Muscle of back (tissue), 11 donors: ENCODE data around the gene CMTM5. TPM values are rescaled to one million over a fixed set of nuclear protein-coding genes. Genes with fewer than 3 reads are reported as not detected.
"Not testable (repeated sequence)": the region's sequence is repeated elsewhere in the genome, so short reads cannot be mapped to it uniquely, and the experiment has no call there.

ENCODE experiments used
- DNase-seq, 3 donors: peaks; one replicate each; pipeline versions ENCODE4 v3.0.0 to v3.0.0-alpha.2; 2013
- polyA plus RNA-seq, 10 donors: library from polyadenylated mRNA; unstranded; fragments of 120-200 nt; gene quantifications; one replicate each; pipeline ENCODE4 v1.2.1, GENCODE V29; 2013; ENCODE audit not compliant: insufficient read length in 10 of 10

CMTM5 gene
- polyA plus RNA-seq, 10 donors = 0.76 to 3.2 (median 2.1) TPM

DNA sequence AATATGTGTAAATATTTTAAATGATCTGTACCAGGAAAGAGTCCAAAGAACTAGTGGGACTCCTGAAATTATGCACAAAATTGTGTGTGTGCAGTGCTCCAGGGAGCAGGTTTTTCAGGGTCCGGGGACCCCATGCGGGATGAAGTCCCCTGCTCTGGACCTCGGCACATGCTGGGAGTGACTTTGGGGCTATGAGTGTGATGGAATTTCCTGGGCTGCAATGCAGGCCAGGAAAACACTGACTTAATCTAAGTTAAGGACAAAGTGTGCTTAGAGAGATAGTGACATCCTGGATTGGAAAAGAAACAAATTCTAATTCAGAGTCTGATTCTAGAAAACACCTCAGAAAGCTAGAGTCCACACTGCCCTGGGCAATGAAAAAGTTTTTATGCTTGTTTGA, 37.4 kb downstream of the CMTM5 start:
- DNase-seq = no peak

DNA sequence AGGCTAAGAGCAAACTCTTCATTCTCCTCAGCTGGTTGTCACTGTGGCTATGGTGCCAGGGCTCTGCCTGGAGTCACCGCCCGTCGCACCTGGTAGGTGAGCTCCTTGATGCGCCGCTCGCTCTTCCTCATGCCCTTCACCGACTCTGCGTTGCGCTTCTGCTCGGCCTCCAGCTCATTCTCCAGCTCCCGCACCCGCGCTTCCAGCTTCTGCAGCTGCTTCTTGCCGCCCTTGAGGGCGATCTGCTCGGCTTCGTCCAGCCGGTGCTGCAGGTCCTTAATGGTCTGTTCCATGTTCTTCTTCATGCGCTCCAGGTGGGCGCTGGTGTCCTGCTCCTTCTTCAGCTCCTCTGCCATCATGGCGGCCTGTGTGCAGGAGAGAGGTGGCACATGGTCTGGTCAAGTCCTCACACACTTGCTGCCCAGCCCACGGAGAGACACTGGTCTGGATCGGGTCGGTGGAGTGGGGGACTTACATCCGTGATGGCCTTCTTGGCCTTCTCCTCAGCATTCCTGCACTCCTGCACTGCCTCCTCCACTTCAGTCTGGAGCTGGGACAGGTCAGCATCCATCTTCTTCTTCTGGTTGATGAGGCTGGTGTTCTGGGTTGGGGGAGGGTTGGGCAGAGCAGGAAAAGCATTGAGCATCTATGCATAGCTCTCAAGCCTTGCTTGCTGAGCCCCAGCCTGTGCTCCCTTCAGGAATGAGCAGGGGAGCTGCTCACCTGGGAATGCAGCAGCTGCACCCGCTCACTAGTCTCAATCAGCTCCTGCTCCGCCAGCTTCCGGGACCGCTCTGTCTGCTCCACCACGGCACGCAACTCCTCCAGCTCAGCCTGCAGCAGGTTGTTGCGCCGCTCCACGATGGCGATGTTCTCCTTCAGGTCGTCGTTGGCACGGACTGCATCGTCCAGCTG, 38.3 kb downstream of the CMTM5 start:
- DNase-seq = no peak

DNA sequence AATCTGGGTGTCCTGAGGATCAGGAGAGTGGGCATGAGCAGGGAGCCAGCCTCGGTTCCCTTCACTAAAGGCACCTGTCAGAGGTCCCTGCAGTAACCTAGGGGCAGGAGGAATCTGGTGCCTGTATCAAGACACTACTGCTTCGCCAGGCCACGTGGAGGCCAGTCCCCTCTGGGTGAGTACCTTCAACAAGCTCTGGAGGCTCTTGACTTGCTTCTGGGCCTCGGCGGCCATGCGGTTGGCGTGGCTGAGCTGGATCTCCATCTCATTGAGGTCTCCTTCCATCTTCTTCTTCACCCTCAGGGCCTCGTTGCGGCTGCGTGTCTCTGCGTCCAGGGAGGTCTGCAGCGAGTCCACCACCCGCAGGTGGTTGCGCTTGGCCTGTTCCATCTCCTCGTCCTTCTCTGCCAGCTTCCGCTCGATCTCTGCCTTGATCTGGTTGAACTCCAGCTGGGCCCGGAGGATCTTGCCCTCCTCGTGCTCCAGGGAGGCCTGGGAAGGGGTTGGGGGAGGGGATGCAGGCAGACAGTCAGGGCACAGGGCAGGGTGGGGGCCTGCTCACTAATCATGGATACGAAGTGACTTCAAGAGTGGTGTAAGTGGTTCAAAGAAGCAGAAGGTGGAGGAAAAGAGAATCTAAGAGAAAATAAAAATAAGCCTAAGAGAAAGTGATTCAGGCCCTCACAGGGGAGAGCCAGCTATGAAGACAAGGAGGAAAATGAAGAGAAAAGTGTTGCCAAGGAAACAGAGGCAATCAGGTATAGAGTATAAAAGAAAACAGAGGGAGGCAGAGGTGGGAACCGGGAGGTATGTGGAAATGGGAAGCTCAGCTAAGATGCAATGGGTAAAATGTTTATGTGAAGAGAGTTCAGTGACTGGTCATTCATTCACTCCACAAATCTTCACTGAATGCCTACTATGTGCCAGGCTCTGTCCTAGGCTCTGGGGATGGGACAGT, 39.3 kb downstream of the CMTM5 start:
- no peak for DNase-seq

DNA sequence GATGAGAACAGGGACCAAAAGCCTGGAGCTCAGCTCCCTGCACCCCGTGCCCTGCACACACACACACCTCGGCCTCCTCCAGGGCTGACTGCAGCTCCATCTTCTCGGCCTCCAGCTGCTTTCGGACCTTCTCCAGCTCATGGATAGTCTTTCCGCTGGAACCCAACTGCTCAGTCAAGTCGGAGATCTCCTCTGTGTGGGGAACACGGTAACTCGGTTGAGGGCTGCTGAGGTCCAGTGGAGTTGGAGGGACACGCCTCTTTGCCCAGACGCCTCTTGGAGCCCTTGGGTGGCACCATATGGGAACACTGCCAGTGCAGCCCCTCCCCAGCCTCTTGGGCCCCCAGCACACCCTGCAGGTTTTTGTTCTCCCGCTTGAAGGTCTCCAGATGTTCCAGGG, 40.0 kb downstream of the CMTM5 start:
- DNase-seq = no peak

DNA sequence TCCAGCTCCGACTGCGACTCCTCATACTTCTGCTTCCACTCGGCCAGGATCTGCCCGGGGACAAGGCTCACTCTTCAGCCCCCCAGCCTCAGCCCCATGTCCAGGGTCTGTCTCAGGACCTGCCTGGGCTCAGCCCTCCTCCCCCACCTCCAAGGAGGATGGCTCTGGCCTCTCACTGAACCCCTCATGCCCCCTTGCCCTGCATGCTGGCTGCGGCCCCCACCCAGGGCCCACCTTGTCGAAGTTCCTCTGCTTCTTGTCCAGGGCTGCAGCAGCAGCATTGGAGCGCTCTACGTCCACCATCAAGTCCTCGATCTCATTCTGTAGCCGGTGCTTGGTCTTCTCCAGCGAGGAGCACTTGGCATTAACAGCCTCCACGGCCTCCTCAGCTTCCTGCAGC, 40.4 kb downstream of the CMTM5 start:
- not testable (repeated sequence) for DNase-seq

DNA sequence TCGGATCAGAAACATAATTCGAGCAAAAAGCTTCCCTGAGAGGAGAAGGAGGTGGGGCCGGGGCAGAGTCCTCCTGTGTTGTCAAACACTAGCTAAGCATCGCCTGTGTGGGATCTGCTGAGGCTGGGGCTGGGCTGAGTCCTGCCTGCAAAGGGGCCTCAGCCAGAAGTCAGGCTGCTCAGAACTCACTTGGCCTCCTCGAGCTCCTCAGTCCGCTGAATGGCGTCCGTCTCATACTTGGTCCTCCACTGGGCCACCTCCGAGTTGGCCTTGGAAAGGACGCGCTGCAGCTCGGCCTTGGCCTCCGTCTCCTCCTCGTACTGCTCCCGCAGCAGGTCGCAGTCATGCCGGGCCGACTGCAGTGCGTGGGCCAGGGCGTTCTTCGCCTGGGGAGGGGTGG, 41.2 kb downstream of the CMTM5 start:
- no peak for DNase-seq

DNA sequence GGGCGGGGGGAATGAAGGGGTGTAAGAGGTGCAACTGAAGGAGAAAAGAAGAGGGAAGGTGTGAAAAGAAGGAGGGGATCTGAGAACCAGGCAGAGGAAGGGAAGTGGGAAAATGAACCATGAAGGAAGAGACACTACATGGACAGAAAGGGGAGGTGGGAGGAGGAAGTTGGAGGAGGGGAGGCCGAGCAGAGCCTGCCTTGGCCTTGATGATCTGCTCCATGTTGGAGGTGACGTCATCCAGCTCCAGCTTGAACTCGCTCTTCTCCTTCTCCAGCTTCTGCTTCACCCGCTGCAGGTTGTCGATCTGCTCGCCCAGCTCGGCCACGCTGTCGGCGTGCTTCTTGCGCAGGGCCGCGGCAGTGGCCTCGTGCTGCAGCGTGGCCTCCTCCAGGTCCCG, 42.8 kb downstream of the CMTM5 start:
- DNase-seq = not testable (repeated sequence)

DNA sequence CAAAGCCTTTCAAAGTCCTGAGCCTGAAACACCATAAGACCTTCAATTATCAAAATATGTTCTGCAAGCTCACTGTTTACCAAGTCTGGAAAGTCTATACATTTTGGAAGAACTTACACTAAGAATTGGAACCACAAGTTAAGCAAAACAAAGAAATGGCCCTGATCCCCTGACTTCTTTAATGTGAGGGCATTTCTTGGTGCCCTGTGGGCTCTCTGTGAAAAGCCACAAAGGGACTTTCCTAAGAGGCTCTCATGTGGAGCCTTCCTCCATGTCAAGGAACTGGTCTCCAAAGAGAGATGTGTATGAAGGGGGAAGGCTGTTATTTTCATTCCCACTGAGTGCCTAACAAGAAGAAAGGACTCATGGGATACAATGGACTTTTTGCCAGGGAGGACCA, 44.7 kb downstream of the CMTM5 start:
- no peak for DNase-seq

DNA sequence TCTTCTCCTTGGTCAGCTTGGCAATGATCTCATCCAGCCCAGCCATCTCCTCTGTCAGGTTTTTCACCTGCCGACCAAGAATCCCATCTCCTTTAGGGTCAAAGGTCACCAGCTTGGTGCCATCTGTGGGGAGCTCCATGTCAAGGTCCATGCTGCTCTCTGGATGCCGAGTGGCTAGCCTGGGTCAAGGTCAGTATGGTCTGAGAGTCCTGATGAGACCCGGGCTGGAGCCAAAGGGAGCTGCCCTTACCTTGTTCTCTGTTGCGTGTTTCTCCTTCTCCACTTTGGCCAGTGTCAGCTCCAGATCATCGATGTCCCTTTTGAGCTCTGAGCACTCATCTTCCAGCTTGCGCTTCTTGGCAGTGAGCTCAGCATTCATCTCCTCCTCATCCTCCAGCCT, 46.8 kb downstream of the CMTM5 start:
- no peak for DNase-seq

DNA sequence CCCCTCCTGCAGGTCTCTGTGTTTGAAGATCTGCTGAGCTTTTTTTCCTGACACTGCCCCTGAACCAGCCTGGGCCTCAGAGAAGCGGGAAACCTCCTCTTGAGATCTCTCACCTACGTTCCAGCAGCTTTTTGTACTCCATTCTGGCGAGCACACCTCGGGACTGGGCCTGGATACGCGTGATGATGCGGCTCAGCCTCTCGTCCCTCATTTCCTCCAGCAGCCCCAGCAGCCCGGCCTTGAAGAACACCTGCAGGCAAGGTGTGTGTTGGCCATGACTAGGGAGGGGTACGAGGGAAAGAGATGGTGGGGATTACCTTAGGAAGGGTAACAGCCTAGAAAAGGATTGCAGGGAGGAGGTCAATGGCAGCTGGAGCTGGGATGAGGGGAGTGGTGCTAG, 48.3 kb downstream of the CMTM5 start:
- no peak for DNase-seq

DNA sequence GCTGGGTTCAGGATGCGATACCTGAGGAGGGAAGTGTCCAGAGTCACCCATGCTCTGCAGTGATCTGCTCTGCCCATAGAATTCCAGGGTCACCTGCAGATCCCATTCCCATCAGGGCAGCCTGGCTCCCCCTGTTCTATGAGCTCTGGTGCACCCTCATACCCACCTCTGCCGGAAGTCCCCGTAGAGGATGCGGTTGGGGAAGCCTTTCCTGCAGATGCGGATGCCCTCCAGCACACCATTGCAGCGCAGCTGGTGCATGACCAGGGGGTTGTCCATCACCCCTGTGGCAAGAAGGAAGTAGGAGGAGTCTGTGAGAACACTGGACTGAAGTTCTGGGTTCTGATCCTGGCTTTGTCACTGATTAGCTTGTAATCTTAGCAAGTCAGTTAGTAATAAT, 49.0 kb downstream of the CMTM5 start:
- DNase-seq = not testable (repeated sequence)

DNA sequence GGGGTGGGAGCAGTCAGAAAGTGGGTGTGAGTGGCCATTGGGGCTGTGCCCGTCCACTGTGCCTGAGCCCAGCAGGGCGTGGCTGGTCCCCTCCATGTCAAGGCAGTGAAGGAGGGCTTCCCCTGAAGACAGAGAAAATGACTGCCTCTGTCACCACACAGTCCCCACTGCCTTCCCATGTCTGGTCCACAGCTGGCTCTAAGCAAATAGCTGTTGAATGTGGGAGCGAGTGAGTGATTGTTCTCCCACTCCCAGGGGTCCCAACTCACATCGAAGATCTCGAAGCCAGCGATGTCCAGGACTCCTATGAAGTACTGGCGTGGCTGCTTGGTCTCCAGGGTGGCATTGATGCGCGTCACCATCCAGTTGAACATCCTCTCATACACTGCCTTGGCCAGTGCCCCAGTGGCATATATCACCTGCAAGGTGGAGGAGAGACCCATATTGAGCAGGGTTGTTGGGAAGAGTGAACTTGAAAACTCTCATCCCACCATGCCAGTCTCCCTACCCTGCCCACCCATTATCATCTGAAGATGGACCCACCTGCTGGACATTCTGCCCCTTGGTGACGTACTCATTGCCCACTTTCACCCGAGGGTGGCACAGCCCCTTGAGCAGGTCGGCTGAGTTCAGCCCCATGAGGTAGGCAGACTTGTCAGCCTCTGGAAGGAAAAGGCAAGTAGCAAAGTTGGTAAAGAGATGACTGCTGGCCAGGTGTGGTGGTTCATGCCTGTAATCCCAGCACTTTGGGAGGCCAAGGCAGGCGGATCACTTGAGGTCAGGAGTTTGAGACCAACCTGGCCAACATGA, 52.0 kb downstream of the CMTM5 start:
- no peak for DNase-seq

Other genes starting within 250 kb of the CMTM5 start
- 10 to 100 TPM in 2 of 10 donors, 1 to 10 TPM in 8; 3.5 to 15.3 (median 4.0) TPM for gene SLC7A8, start 193.4 kb upstream of the CMTM5 start, polyA plus RNA-seq
- gene RNF212B, start 139.1 kb upstream of the CMTM5 start, polyA plus RNA-seq = under 1 TPM in 3 of 10 donors, not detected in 7; 0.28 to 0.80 (median 0.35) TPM
- gene HOMEZ, start 90.9 kb upstream of the CMTM5 start, polyA plus RNA-seq = 10 to 100 TPM in 5 of 10 donors, 1 to 10 TPM in 5; 8.1 to 11.5 (median 9.8) TPM
- 10 to 100 TPM in 8 of 10 donors, 1 to 10 TPM in 2; 9.4 to 24.3 (median 13.4) TPM for gene PPP1R3E, start 74.2 kb upstream of the CMTM5 start, polyA plus RNA-seq
- gene BCL2L2, start 70.2 kb upstream of the CMTM5 start, polyA plus RNA-seq = 10 to 100 TPM; 28.1 to 36.6 (median 30.8) TPM
- gene PABPN1, start 55.6 kb upstream of the CMTM5 start, polyA plus RNA-seq = 100 to 1,000 TPM in 7 of 10 donors, 10 to 100 TPM in 3; 88.9 to 153 (median 105) TPM
- 10 to 100 TPM; 15.7 to 27.6 (median 20.1) TPM for gene SLC22A17, start 24.2 kb upstream of the CMTM5 start, polyA plus RNA-seq
- gene EFS, start 11.9 kb upstream of the CMTM5 start, polyA plus RNA-seq = 10 to 100 TPM; 36.1 to 52.0 (median 41.6) TPM
- gene IL25, start 4.2 kb upstream of the CMTM5 start, polyA plus RNA-seq = not detected
- gene MYH6, start 31.2 kb downstream of the CMTM5 start, polyA plus RNA-seq = 10 to 100 TPM in 1 of 10 donors, 1 to 10 TPM in 9; 2.1 to 10.6 (median 5.5) TPM
- gene MYH7, start 58.6 kb downstream of the CMTM5 start, polyA plus RNA-seq = 1,000 to 10,000 TPM in 2 of 10 donors, 100 to 1,000 TPM in 8; 165 to 1,219 (median 676) TPM
- 10 to 100 TPM; 33.5 to 44.0 (median 38.0) TPM for gene NGDN, start 92.7 kb downstream of the CMTM5 start, polyA plus RNA-seq
- 1 to 10 TPM; 1.4 to 2.9 (median 1.7) TPM for gene ZFHX2, start 174.7 kb downstream of the CMTM5 start, polyA plus RNA-seq
- 10 to 100 TPM in 9 of 10 donors, 1 to 10 TPM in 1; 9.9 to 15.6 (median 12.0) TPM for gene THTPA, start 179.2 kb downstream of the CMTM5 start, polyA plus RNA-seq
- gene AP1G2, start 190.7 kb downstream of the CMTM5 start, polyA plus RNA-seq = 10 to 100 TPM; 11.9 to 29.6 (median 17.6) TPM
- gene JPH4, start 201.7 kb downstream of the CMTM5 start, polyA plus RNA-seq = 1 to 10 TPM in 6 of 10 donors, under 1 TPM in 4; 0.46 to 4.1 (median 1.2) TPM